H9 (cell line): Measurements from ENCODE around the gene SDK1. TPM values are rescaled to one million over a fixed set of nuclear protein-coding genes. Genes with fewer than 3 reads are reported as not detected.

Experiments
- DNase-seq: peaks from one replicate; pipeline ENCODE4 v3.0.0-alpha.2; 2017
- H2AFZ ChIP-seq: one replicate; pipeline ENCODE4 v1.6.1; 2013; ENCODE audit warnings: mild to moderate bottlenecking, low read length, control low read depth, moderate library complexity
- H2AK5ac ChIP-seq: 2 replicates; pipeline ENCODE4 v1.6.1; 2013; ENCODE audit warnings: low read length, control low read depth, mixed read lengths; ENCODE audit not compliant: insufficient read length
- H2BK120ac ChIP-seq: one replicate; pipeline ENCODE4 v1.6.1; 2013; ENCODE audit warnings: low read depth, mild to moderate bottlenecking, low read length, control low read depth, inconsistent platforms; ENCODE audit not compliant: poor library complexity, severe bottlenecking
- H2BK12ac ChIP-seq: 2 replicates; pipeline ENCODE4 v1.6.1; 2013; ENCODE audit warnings: low read length, control low read depth, mixed read lengths, low read depth; ENCODE audit not compliant: insufficient read length
- H2BK15ac ChIP-seq: 2 replicates; pipeline ENCODE4 v1.6.1; 2013; ENCODE audit warnings: low read depth, low read length, control low read depth
- H2BK20ac ChIP-seq: one replicate; pipeline ENCODE4 v1.6.1; 2013; ENCODE audit warnings: low read depth, mild to moderate bottlenecking, low read length, control low read depth, inconsistent platforms; ENCODE audit not compliant: poor library complexity, severe bottlenecking
- H2BK5ac ChIP-seq: 2 replicates; pipeline ENCODE4 v1.6.1; 2013; ENCODE audit warnings: low read length, control low read depth, mixed read lengths; ENCODE audit not compliant: insufficient read length
- H3K14ac ChIP-seq: 2 replicates; pipeline ENCODE4 v1.6.1; 2013; ENCODE audit warnings: low read length, control low read depth; ENCODE audit not compliant: insufficient read depth
- H3K18ac ChIP-seq: 2 replicates; pipeline ENCODE4 v1.6.1; 2013; ENCODE audit warnings: low read depth, mild to moderate bottlenecking, mixed read lengths, low read length, control low read depth; ENCODE audit not compliant: insufficient read length
- H3K23ac ChIP-seq: 2 replicates; pipeline ENCODE4 v1.6.1; 2013; ENCODE audit warnings: low read length, control low read depth, mixed read lengths, low read depth; ENCODE audit not compliant: insufficient read length
- H3K23me2 ChIP-seq: 2 replicates; pipeline ENCODE4 v1.6.1; 2013; ENCODE audit warnings: low read depth, mild to moderate bottlenecking, mixed read lengths, low read length, control low read depth; ENCODE audit not compliant: insufficient read length, poor library complexity, severe bottlenecking
- H3K27ac ChIP-seq: 2 replicates; pipeline ENCODE4 v1.5.1; 2013; ENCODE audit warnings: low read length, control low read depth, mixed read lengths, low read depth; ENCODE audit not compliant: insufficient read length
- H3K27me3 ChIP-seq: 2 replicates; pipeline ENCODE4 v1.6.1; 2013; ENCODE audit warnings: low read length, control low read depth, inconsistent platforms; ENCODE audit not compliant: insufficient read depth
- H3K4ac ChIP-seq: 2 replicates; pipeline ENCODE4 v1.6.1; 2013; ENCODE audit warnings: low read depth, mild to moderate bottlenecking, control low read depth, inconsistent platforms, low read length, moderate library complexity
- H3K4me1 ChIP-seq: 2 replicates; pipeline ENCODE4 v1.6.1; 2013; ENCODE audit warnings: low read length, control low read depth, inconsistent platforms; ENCODE audit not compliant: insufficient read depth
- H3K4me2 ChIP-seq: 2 replicates; pipeline ENCODE4 v1.6.1; 2013; ENCODE audit warnings: low read length, control low read depth, mixed read lengths; ENCODE audit not compliant: insufficient read length, insufficient read depth
- H3K56ac ChIP-seq: 2 replicates; pipeline ENCODE4 v1.6.1; 2013; ENCODE audit warnings: low read depth, mild to moderate bottlenecking, mixed read lengths, low read length, control low read depth; ENCODE audit not compliant: insufficient read length
- H3K79me1 ChIP-seq: 2 replicates; pipeline ENCODE4 v1.6.1; 2013; ENCODE audit warnings: low read depth, mild to moderate bottlenecking, moderate library complexity, low read length, control low read depth, inconsistent platforms; ENCODE audit not compliant: insufficient read depth, poor library complexity, severe bottlenecking
- H3K79me2 ChIP-seq: 2 replicates; pipeline ENCODE4 v1.6.1; 2013; ENCODE audit warnings: low read length, control low read depth, inconsistent platforms; ENCODE audit not compliant: insufficient read depth
- H3K9ac ChIP-seq: 2 replicates; pipeline ENCODE4 v1.6.1; 2013; ENCODE audit warnings: low read length, control low read depth, mixed read lengths; ENCODE audit not compliant: insufficient read length; ENCODE audit errors: extremely low read depth
- H3K9me3 ChIP-seq: one replicate; pipeline ENCODE4 v1.6.1; 2013; ENCODE audit warnings: low read depth, low read length, inconsistent platforms; ENCODE audit not compliant: control insufficient read depth
- H3T11ph ChIP-seq: one replicate; pipeline ENCODE4 v1.6.1; 2013; ENCODE audit warnings: mild to moderate bottlenecking, low read length, control low read depth, inconsistent platforms
- H4K20me1 ChIP-seq: one replicate; pipeline ENCODE4 v1.6.1; 2013; ENCODE audit not compliant: control insufficient read depth, insufficient read length, insufficient read depth
- H4K5ac ChIP-seq: 2 replicates; pipeline ENCODE4 v1.6.1; 2013; ENCODE audit warnings: low read depth, mild to moderate bottlenecking, mixed read lengths, low read length, control low read depth; ENCODE audit not compliant: insufficient read length
- H4K8ac ChIP-seq: replicated peaks from 2 replicates; pipeline ENCODE4 v1.6.1; 2013; ENCODE audit warnings: low read length, control low read depth, mixed read lengths, low read depth; ENCODE audit not compliant: insufficient read length
- H4K91ac ChIP-seq: 2 replicates; pipeline ENCODE4 v1.6.1; 2013; ENCODE audit warnings: low read depth, mild to moderate bottlenecking, moderate library complexity, mixed read lengths, low read length, control low read depth; ENCODE audit not compliant: insufficient read length
- H3K27ac Mint-ChIP-seq, 3 experiments: 2 replicates in 2 of 3; 3 replicates in 1 of 3; pipeline ENCODE4 v1.8.0; 2020 to 2021; ENCODE audit warnings: mixed read lengths in 3 of 3, mild to moderate bottlenecking in 1 of 3, moderate library complexity in 1 of 3
- H3K27me3 Mint-ChIP-seq: 2 replicates; pipeline ENCODE4 v1.8.0; 2021; ENCODE audit warnings: low read depth, mild to moderate bottlenecking, moderate library complexity, mixed read lengths
- H3K36me3 Mint-ChIP-seq, 3 experiments: 2 replicates in 2 of 3; 3 replicates in 1 of 3; pipeline ENCODE4 v1.8.0; 2020 to 2021; ENCODE audit warnings: low read depth in 3 of 3, mixed read lengths in 3 of 3; ENCODE audit not compliant: insufficient read depth in 1 of 3
- H3K4me1 Mint-ChIP-seq, 2 experiments: 2 replicates each; pipeline ENCODE4 v1.8.0; 2020; ENCODE audit warnings: mixed read lengths in 2 of 2
- H3K4me3 Mint-ChIP-seq, 2 experiments: 2 replicates in 1 of 2; 3 replicates in 1 of 2; pipeline ENCODE4 v1.8.0; 2020 to 2021; ENCODE audit warnings: mild to moderate bottlenecking in 2 of 2, mixed read lengths in 2 of 2, moderate library complexity in 1 of 2
- H3K9me3 Mint-ChIP-seq, 2 experiments: 2 replicates in 1 of 2; 3 replicates in 1 of 2; pipeline ENCODE4 v1.8.0; 2020; ENCODE audit warnings: mild to moderate bottlenecking in 2 of 2, mixed read lengths in 2 of 2, moderate library complexity in 1 of 2
- WGBS: extraction: QIAGEN DNeasy Blood & Tissue Kit; methylation state at CpG from one replicate; pipeline ENCODE4 v1.1.7; 2013; ENCODE audit warnings: missing lambda C conversion rate, low lambda C conversion rate, mixed read lengths; ENCODE audit not compliant: insufficient read length; ENCODE audit errors: extremely low coverage; 5-methylcytosine and 5-hydroxymethylcytosine counted together
- total RNA-seq: library from RNA; stranded (reverse); gene quantifications from 2 replicates; pipeline ENCODE4 v1.2.1, GENCODE V29; 2021
- TF ChIP-seq, protein P1 (sequence below): fragments of 200-600 bp; sonication (generic); conservative IDR thresholded peaks from 3 replicates; pipeline ENCODE4 v1.8.0; 2021; ENCODE audit warnings: antibody characterized with exemption, mild to moderate bottlenecking

The SDK1 gene
- total RNA-seq, 1 experiment from 2014 or later = 8.7 TPM

GRCh38 chr7:3981281-3981680, 680.2 kb downstream of the SDK1 start:
- Histone ChIP-seq H3K56ac (no peak overlapping the region), H3K79me2 (no peaks in the 10 kb centered on the region), H4K20me1 (no peaks in the 10 kb centered on the region), H2BK5ac (no peak overlapping the region), H3K79me1 (no peaks in the 10 kb centered on the region), H3K27me3 (no peaks in the 10 kb centered on the region), H3K18ac (no peak overlapping the region), H3K9ac (no peak overlapping the region), H2AFZ (no peak overlapping the region), H3K4me2 (no peak overlapping the region), H3K9me3 (no peaks in the 10 kb centered on the region), H4K91ac (no peak overlapping the region), H2AK5ac (no peak overlapping the region), H4K5ac (no peak overlapping the region), H3K27ac (no peak overlapping the region), H2BK15ac (no peak overlapping the region), H3K4me1 (peaks cover 5% of the 10 kb centered on the region; the same call in 1 of the 2 replicates), H2BK120ac (no peak overlapping the region), H3K23ac (no peak overlapping the region), H3K4ac (no peak overlapping the region), H3T11ph (no peak overlapping the region), H4K8ac (no peak overlapping the region), H2BK20ac (no peak overlapping the region), H3K23me2 (no peaks in the 10 kb centered on the region), H2BK12ac (no peak overlapping the region), H3K14ac (no peak overlapping the region)
- Mint-ChIP-seq H3K27me3 (no peaks in the 10 kb centered on the region), H3K36me3 (peaks cover 0 to 5% (median 0%) of the 10 kb centered on the region in 3 experiments; a peak in 3 of 7 replicates), H3K4me3 (no peak overlapping the region), H3K9me3 (peaks cover 0 to 5% of the 10 kb centered on the region in 2 experiments; a peak in 3 of 5 replicates), H3K4me1 (peaks cover 15 to 18% of the 10 kb centered on the region in 2 experiments), H3K27ac (peak overlapping the region in 1 of 3 experiments; percentile 93; a peak in 2 of 7 replicates)
- no peak for DNase-seq
- TF ChIP-seq, protein P1, sequence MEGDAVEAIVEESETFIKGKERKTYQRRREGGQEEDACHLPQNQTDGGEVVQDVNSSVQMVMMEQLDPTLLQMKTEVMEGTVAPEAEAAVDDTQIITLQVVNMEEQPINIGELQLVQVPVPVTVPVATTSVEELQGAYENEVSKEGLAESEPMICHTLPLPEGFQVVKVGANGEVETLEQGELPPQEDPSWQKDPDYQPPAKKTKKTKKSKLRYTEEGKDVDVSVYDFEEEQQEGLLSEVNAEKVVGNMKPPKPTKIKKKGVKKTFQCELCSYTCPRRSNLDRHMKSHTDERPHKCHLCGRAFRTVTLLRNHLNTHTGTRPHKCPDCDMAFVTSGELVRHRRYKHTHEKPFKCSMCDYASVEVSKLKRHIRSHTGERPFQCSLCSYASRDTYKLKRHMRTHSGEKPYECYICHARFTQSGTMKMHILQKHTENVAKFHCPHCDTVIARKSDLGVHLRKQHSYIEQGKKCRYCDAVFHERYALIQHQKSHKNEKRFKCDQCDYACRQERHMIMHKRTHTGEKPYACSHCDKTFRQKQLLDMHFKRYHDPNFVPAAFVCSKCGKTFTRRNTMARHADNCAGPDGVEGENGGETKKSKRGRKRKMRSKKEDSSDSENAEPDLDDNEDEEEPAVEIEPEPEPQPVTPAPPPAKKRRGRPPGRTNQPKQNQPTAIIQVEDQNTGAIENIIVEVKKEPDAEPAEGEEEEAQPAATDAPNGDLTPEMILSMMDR = no peak
- no CpG with 5 or more reads among the region's 3 CpGs for WGBS
